H1 (cell line): Measurements from ENCODE around the gene NR2F2. TPM values are rescaled to one million over a fixed set of nuclear protein-coding genes. Genes with fewer than 3 reads are reported as not detected.

ENCODE experiments used
- CTCF ChIA-PET: fragments of 300-600 bp; sonication (Branson Sonifier 250); formaldehyde crosslinking; loops from one replicate; lab custom pipeline; 2021; ENCODE audit not compliant: partially characterized antibody; lab: Charles Lee
- POLR2A ChIA-PET: fragments of 300-600 bp; sonication (Branson Sonifier 250); formaldehyde crosslinking; loops from one replicate; lab custom pipeline; 2021; ENCODE audit warnings: inconsistent platforms; ENCODE audit not compliant: partially characterized antibody; lab: Charles Lee
- DNase-seq, 2 experiments: peaks; one replicate each; pipeline versions ENCODE4 v3.0.0 to v3.0.0-alpha.2; 2010 to 2022; ENCODE audit warnings: low spot score in 2 of 2, low read depth in 1 of 2, mixed read lengths in 1 of 2
- FAIRE-seq: peaks from 2 replicates; lab custom pipeline; 2011; peaks lifted over from hg19 to GRCh38; lab: Jason Lieb, UNC
- H2AFZ ChIP-seq: 2 replicates; pipeline ENCODE4 v1.8.1; 2012; ENCODE audit warnings: low read length, inconsistent platforms
- H2AK5ac ChIP-seq: 2 replicates; pipeline ENCODE4 v1.6.1; 2013; ENCODE audit warnings: low read depth, low read length
- H2BK120ac ChIP-seq: replicated peaks from 2 replicates; pipeline ENCODE3; 2013; ENCODE audit warnings: low read depth, low read length, inconsistent platforms
- H2BK12ac ChIP-seq: 2 replicates; pipeline ENCODE4 v1.6.1; 2013; ENCODE audit warnings: low read depth, low read length
- H2BK15ac ChIP-seq: 2 replicates; pipeline ENCODE4 v1.6.1; 2013; ENCODE audit warnings: low read length
- H2BK20ac ChIP-seq: 2 replicates; pipeline ENCODE4 v1.6.1; 2013; ENCODE audit warnings: low read length
- H2BK5ac ChIP-seq: 2 replicates; pipeline ENCODE4 v1.6.1; 2013; ENCODE audit warnings: low read depth, low read length
- H3K14ac ChIP-seq: 2 replicates; pipeline ENCODE4 v1.6.1; 2013; ENCODE audit warnings: inconsistent platforms; ENCODE audit not compliant: insufficient read length
- H3K18ac ChIP-seq: 2 replicates; pipeline ENCODE4 v1.6.1; 2013; ENCODE audit warnings: low read length; ENCODE audit errors: extremely low read depth
- H3K23ac ChIP-seq: 2 replicates; pipeline ENCODE4 v1.6.1; 2013; ENCODE audit warnings: inconsistent platforms; ENCODE audit not compliant: insufficient read length
- H3K23me2 ChIP-seq: 2 replicates; pipeline ENCODE4 v1.6.1; 2013; ENCODE audit warnings: low read depth, low read length
- H3K27ac ChIP-seq: 2 replicates; pipeline ENCODE4 v1.6.1; 2011; ENCODE audit warnings: low read depth, low read length, inconsistent platforms
- H3K27me3 ChIP-seq, 4 experiments: replicated peaks in 1 of 4; 1 replicate in 1 of 4; 2 replicates in 3 of 4; pipeline versions ENCODE4 v1.6.1 to v1.8.1; 2011 to 2013; ENCODE audit warnings: low read length in 3 of 4, mild to moderate bottlenecking in 3 of 4, inconsistent platforms in 2 of 4, mixed read lengths in 2 of 4, moderate library complexity in 1 of 4; ENCODE audit not compliant: control insufficient read depth in 3 of 4, insufficient read depth in 3 of 4; ENCODE audit errors: extremely low read depth in 1 of 4
- H3K36me3 ChIP-seq, 4 experiments: 2 replicates each; pipeline versions ENCODE4 v1.6.1 to v1.8.1; 2011 to 2013; ENCODE audit warnings: mild to moderate bottlenecking in 4 of 4, low read length in 3 of 4, moderate library complexity in 2 of 4, control low read depth in 1 of 4, inconsistent platforms in 1 of 4; ENCODE audit not compliant: insufficient read depth in 4 of 4, control insufficient read depth in 2 of 4
- H3K4ac ChIP-seq: replicated peaks from 2 replicates; pipeline ENCODE3; 2013; ENCODE audit warnings: low read length, low read depth, mixed read lengths, inconsistent platforms; ENCODE audit not compliant: insufficient read length
- H3K4me1 ChIP-seq, 4 experiments: replicated peaks in 1 of 4; 1 replicate in 1 of 4; 2 replicates in 3 of 4; pipeline versions ENCODE4 v1.6.1 to v1.8.1; 2011 to 2013; ENCODE audit warnings: low read length in 3 of 4, inconsistent platforms in 2 of 4, mixed read lengths in 1 of 4; ENCODE audit not compliant: insufficient read depth in 4 of 4, control insufficient read depth in 3 of 4
- H3K4me2 ChIP-seq, 2 experiments: 2 replicates each; pipeline versions ENCODE4 v1.6.1 to v1.8.1; 2011 to 2013; ENCODE audit warnings: low read depth in 2 of 2, low read length in 2 of 2, control low read depth in 1 of 2, inconsistent platforms in 1 of 2, mild to moderate bottlenecking in 1 of 2; ENCODE audit not compliant: insufficient read depth in 1 of 2
- H3K4me3 ChIP-seq, 4 experiments: fragments of 200-600, 300-600 bp in 1 of 4; sonication (generic), shearing (Covaris generic), sonication (Bioruptor Twin) in 1 of 4; 2 replicates each; pipeline versions ENCODE4 v1.5.1 to v1.8.1; 2011 to 2016; ENCODE audit warnings: low read length in 4 of 4, low read depth in 3 of 4, control low read depth in 2 of 4, inconsistent platforms in 2 of 4, mild to moderate bottlenecking in 2 of 4, mixed read lengths in 1 of 4, moderate library complexity in 1 of 4; ENCODE audit not compliant: insufficient read depth in 2 of 4; ENCODE audit errors: extremely low read depth in 1 of 4
- H3K56ac ChIP-seq: replicated peaks from 2 replicates; pipeline ENCODE3; 2013; ENCODE audit warnings: low read depth, mild to moderate bottlenecking, mixed read lengths, low read length, inconsistent platforms; ENCODE audit not compliant: insufficient read length
- H3K79me1 ChIP-seq: 2 replicates; pipeline ENCODE4 v1.6.1; 2013; ENCODE audit warnings: low read depth, low read length, control low read depth
- H3K79me2 ChIP-seq, 2 experiments: 2 replicates each; pipeline versions ENCODE4 v1.6.1 to v1.8.1; 2012 to 2013; ENCODE audit warnings: low read length in 2 of 2, mild to moderate bottlenecking in 2 of 2, inconsistent platforms in 1 of 2; ENCODE audit not compliant: insufficient read depth in 2 of 2, control insufficient read depth in 1 of 2
- H3K9ac ChIP-seq, 4 experiments: replicated peaks in 1 of 4; 1 replicate in 1 of 4; 2 replicates in 3 of 4; pipeline versions ENCODE4 v1.6.1 to v1.8.1; 2011 to 2013; ENCODE audit warnings: low read depth in 3 of 4, low read length in 3 of 4, control low read depth in 2 of 4, mild to moderate bottlenecking in 2 of 4, moderate library complexity in 2 of 4, inconsistent platforms in 1 of 4; ENCODE audit errors: extremely low read depth in 1 of 4
- H3K9me3 ChIP-seq, 2 experiments: 2 replicates each; pipeline versions ENCODE4 v1.6.1 to v1.8.1; 2012 to 2013; ENCODE audit warnings: mild to moderate bottlenecking in 2 of 2, moderate library complexity in 2 of 2, control low read depth in 1 of 2, inconsistent platforms in 1 of 2, low read depth in 1 of 2, low read length in 1 of 2, mixed read lengths in 1 of 2; ENCODE audit not compliant: insufficient read depth in 2 of 2
- H4K20me1 ChIP-seq, 2 experiments: replicated peaks in 1 of 2; 2 replicates each; pipeline versions ENCODE3 to v1.8.1; 2011 to 2013; ENCODE audit warnings: inconsistent platforms in 2 of 2, low read length in 2 of 2, mild to moderate bottlenecking in 1 of 2; ENCODE audit not compliant: insufficient read depth in 2 of 2, control insufficient read depth in 1 of 2
- H4K5ac ChIP-seq: 2 replicates; pipeline ENCODE4 v1.6.1; 2013; ENCODE audit warnings: low read length, low read depth, mixed read lengths, inconsistent platforms; ENCODE audit not compliant: insufficient read length
- H4K8ac ChIP-seq: 2 replicates; pipeline ENCODE4 v1.8.0; 2013; ENCODE audit warnings: mild to moderate bottlenecking, moderate library complexity, low read length, inconsistent platforms; ENCODE audit not compliant: insufficient read depth; ENCODE audit errors: extremely low read depth
- H4K91ac ChIP-seq: replicated peaks from 2 replicates; pipeline ENCODE3; 2013; ENCODE audit warnings: low read length, mixed read lengths, inconsistent platforms; ENCODE audit not compliant: insufficient read length
- ASH2L ChIP-seq: fragments of 200-600, 300-600 bp; sonication (generic); IDR thresholded peaks from one replicate; pipeline ENCODE4 v1.7.1; 2017; ENCODE audit warnings: low read length
- BCL11A ChIP-seq, 2 experiments: IDR thresholded peaks; one replicate each; pipeline ENCODE4 v1.6.1; 2011; ENCODE audit warnings: low read depth in 2 of 2, low read length in 2 of 2, mild to moderate bottlenecking in 2 of 2
- CBX5 ChIP-seq: fragments of 300-800, 300-1000 bp; sonication (generic); IDR thresholded peaks from 2 replicates; pipeline ENCODE4 v1.7.1; 2016; ENCODE audit warnings: antibody characterized with exemption, low read length, low read depth
- RBBP5 ChIP-seq: IDR thresholded peaks from 2 replicates; pipeline ENCODE4 v1.7.1; 2012; ENCODE audit warnings: low read depth, mild to moderate bottlenecking, inconsistent platforms, low read length, moderate library complexity, borderline replicate concordance
- SUZ12 ChIP-seq: fragments of 200-600 bp; sonication (generic); IDR thresholded peaks from 2 replicates; pipeline ENCODE4 v1.6.1; 2012; ENCODE audit warnings: mild to moderate bottlenecking, inconsistent platforms, low read length, moderate library complexity, mixed read lengths
- TAF7 ChIP-seq: optimal IDR thresholded peaks from 2 replicates; pipeline ENCODE3; 2011; ENCODE audit warnings: low read depth, mild to moderate bottlenecking, inconsistent platforms, low read length, moderate library complexity, borderline replicate concordance
- WGBS, 2 experiments: shearing (Covaris generic) in 1 of 2; methylation state at CpG; one replicate each; pipeline versions ENCODE4 v1.1.6 to v1.1.7; 2013 to 2015; ENCODE audit warnings: low lambda C conversion rate in 2 of 2, mixed read lengths in 2 of 2, inconsistent platforms in 1 of 2, low coverage in 1 of 2, missing lambda C conversion rate in 1 of 2; ENCODE audit not compliant: insufficient replicate concordance in 2 of 2, insufficient coverage in 1 of 2, insufficient read length in 1 of 2; ENCODE audit errors: extremely low coverage in 1 of 2, missing lambda C conversion rate in 1 of 2; 5-methylcytosine and 5-hydroxymethylcytosine counted together
- polyA plus RNA-seq, 7 experiments: library from polyadenylated mRNA; depleted of rRNA in 3 of 7; stranded (reverse) in 5 of 7; unstranded in 2 of 7; fragments of >200 nt in 5 of 7; fragments of 200-250 nt in 2 of 7; gene quantifications; 1 replicate in 5 of 7; 2 replicates in 1 of 7; 4 replicates in 1 of 7; pipeline versions ENCODE4 v1.2.1 to v1.2.3, GENCODE V29; 2011 to 2013; ENCODE audit warnings: missing spikeins in 2 of 7, mixed read lengths in 2 of 7
- total RNA-seq: library from RNA; stranded (reverse); fragmentation: NEBNext Ultra II Directional; extraction: Animal tissue kit (Norgen Biotek cat#: 25700); gene quantifications from 2 replicates; pipeline ENCODE4 v1.2.1, GENCODE V29; 2021
- TF ChIP-seq, protein P1 (sequence below): IDR thresholded peaks from 2 replicates; pipeline ENCODE4 v1.6.1; 2011; ENCODE audit warnings: low read depth, mild to moderate bottlenecking, low read length; ENCODE audit not compliant: insufficient read depth
- TF ChIP-seq, protein P2 (sequence below), 3 experiments: IDR thresholded peaks; 1 replicate in 2 of 3; 2 replicates in 1 of 3; pipeline versions ENCODE4 v1.5.1 to v1.6.1; 2011; ENCODE audit warnings: low read length in 3 of 3, mild to moderate bottlenecking in 3 of 3, inconsistent platforms in 2 of 3, low read depth in 1 of 3, moderate library complexity in 1 of 3; ENCODE audit not compliant: insufficient read depth in 1 of 3; ENCODE audit errors: control extremely low read depth in 1 of 3

NR2F2 gene
- total and polyA plus RNA-seq, 2 of the 8 experiments (the other 6 are each of a cell fraction or from before 2014, with no cell fraction given): 0.03 TPM; not detected in 1

GRCh38 chr15:96322536-96323318, 7.8 kb upstream of the NR2F2 start:
- DNase-seq (peak in 1 of 2 experiments; percentile 85), FAIRE-seq (no peak)
- H2BK120ac ChIP-seq: no peak overlapping the region
- H2BK12ac ChIP-seq: no peak overlapping the region
- H2BK5ac ChIP-seq: no peak overlapping the region
- no peak overlapping the region for H2BK15ac ChIP-seq
- H3K23me2 ChIP-seq: peaks cover 3% of the 10 kb centered on the region; the same call in 1 of the 2 replicates
- H4K8ac ChIP-seq: peak overlapping the region; percentile 38
- H3K36me3 ChIP-seq: no peaks in the 10 kb centered on the region
- CTCF ChIA-PET: interaction anchor here (0.8 to 2.8 kb wide), 5 partner anchors 9 to 34 kb away, joined by 3 to 9 read pairs (median 6); no protein-coding TSS in a partner anchor
- WGBS, 2 experiments: 1% methylated on average over 65 of the region's 66 CpGs; no CpG with 5 or more reads in 1 of the 2 experiments
- no peak overlapping the region for H3K14ac ChIP-seq
- H3K56ac ChIP-seq: no peak overlapping the region
- no peak overlapping the region for H3K23ac ChIP-seq
- no peak overlapping the region for H2BK20ac ChIP-seq
- peaks cover 10 to 36% (median 17%) of the 10 kb centered on the region in 4 experiments for H3K4me1 ChIP-seq
- no peak overlapping the region for H3K4ac ChIP-seq
- H4K20me1 ChIP-seq: peaks cover 0 to 4% of the 10 kb centered on the region in 2 experiments
- H2AFZ ChIP-seq: no peak overlapping the region
- H3K9me3 ChIP-seq: no peaks in the 10 kb centered on the region
- no peak overlapping the region for H3K9ac ChIP-seq
- peak overlapping the region; percentile 75 to 80 for H3K4me2 ChIP-seq
- no peak overlapping the region for H4K91ac ChIP-seq
- no peaks in the 10 kb centered on the region for H3K79me2 ChIP-seq
- peak overlapping the region; percentile 18 to 60 (median 32); a peak in 6 of 8 replicates for H3K4me3 ChIP-seq
- no peaks in the 10 kb centered on the region for H3K79me1 ChIP-seq
- no peak overlapping the region for H3K18ac ChIP-seq
- no peak overlapping the region for H3K27ac ChIP-seq
- peaks cover 65 to 93% (median 81%) of the 10 kb centered on the region in 4 experiments for H3K27me3 ChIP-seq
- POLR2A ChIA-PET: interaction anchor here (2.0 kb wide), 1 partner anchor 17 kb away, joined by 6 read pairs; no protein-coding TSS in a partner anchor
- no peak overlapping the region for H2AK5ac ChIP-seq
- H4K5ac ChIP-seq: no peak overlapping the region
- TF ChIP-seq RBBP5 (0 out of 2 replicates have a peak, but pooled peaks have one; percentile 28), ASH2L (peak; percentile 28), CBX5 (no peak), TAF7 (no peak), BCL11A (IDR thresholded peaks at IDR 0.05; ENCODE audit: low read depth in 2 of 2, low read length in 2 of 2) (no peak), SUZ12 (peak; percentile 94; the same call in 1 of the 2 replicates)
- TF ChIP-seq, protein P1, sequence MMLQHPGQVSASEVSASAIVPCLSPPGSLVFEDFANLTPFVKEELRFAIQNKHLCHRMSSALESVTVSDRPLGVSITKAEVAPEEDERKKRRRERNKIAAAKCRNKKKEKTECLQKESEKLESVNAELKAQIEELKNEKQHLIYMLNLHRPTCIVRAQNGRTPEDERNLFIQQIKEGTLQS: no peak
- TF ChIP-seq, protein P2, sequence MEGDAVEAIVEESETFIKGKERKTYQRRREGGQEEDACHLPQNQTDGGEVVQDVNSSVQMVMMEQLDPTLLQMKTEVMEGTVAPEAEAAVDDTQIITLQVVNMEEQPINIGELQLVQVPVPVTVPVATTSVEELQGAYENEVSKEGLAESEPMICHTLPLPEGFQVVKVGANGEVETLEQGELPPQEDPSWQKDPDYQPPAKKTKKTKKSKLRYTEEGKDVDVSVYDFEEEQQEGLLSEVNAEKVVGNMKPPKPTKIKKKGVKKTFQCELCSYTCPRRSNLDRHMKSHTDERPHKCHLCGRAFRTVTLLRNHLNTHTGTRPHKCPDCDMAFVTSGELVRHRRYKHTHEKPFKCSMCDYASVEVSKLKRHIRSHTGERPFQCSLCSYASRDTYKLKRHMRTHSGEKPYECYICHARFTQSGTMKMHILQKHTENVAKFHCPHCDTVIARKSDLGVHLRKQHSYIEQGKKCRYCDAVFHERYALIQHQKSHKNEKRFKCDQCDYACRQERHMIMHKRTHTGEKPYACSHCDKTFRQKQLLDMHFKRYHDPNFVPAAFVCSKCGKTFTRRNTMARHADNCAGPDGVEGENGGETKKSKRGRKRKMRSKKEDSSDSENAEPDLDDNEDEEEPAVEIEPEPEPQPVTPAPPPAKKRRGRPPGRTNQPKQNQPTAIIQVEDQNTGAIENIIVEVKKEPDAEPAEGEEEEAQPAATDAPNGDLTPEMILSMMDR (IDR thresholded peaks at IDR 0.05; ENCODE audit: control extremely low read depth in 1 of 3, insufficient read depth in 1 of 3, low read depth in 1 of 3, low read length in 3 of 3): no peak
